H1 (cell line): Measurements from ENCODE around the gene CCR3. TPM values are rescaled to one million over a fixed set of nuclear protein-coding genes. Genes with fewer than 3 reads are reported as not detected.

Experiments
- CTCF ChIA-PET: fragments of 300-600 bp; sonication (Branson Sonifier 250); formaldehyde crosslinking; loops from one replicate; lab custom pipeline; 2021; ENCODE audit not compliant: partially characterized antibody; lab: Charles Lee
- POLR2A ChIA-PET: fragments of 300-600 bp; sonication (Branson Sonifier 250); formaldehyde crosslinking; loops from one replicate; lab custom pipeline; 2021; ENCODE audit warnings: inconsistent platforms; ENCODE audit not compliant: partially characterized antibody; lab: Charles Lee
- DNase-seq, 2 experiments: peaks; one replicate each; pipeline versions ENCODE4 v3.0.0 to v3.0.0-alpha.2; 2010 to 2022; ENCODE audit warnings: low spot score in 2 of 2, low read depth in 1 of 2, mixed read lengths in 1 of 2
- FAIRE-seq: peaks from 2 replicates; lab custom pipeline; 2011; peaks lifted over from hg19 to GRCh38; lab: Jason Lieb, UNC
- H2AFZ ChIP-seq: 2 replicates; pipeline ENCODE4 v1.8.1; 2012; ENCODE audit warnings: low read length, inconsistent platforms
- H2AK5ac ChIP-seq: 2 replicates; pipeline ENCODE4 v1.6.1; 2013; ENCODE audit warnings: low read depth, low read length
- H2BK120ac ChIP-seq: replicated peaks from 2 replicates; pipeline ENCODE3; 2013; ENCODE audit warnings: low read depth, low read length, inconsistent platforms
- H2BK12ac ChIP-seq: 2 replicates; pipeline ENCODE4 v1.6.1; 2013; ENCODE audit warnings: low read depth, low read length
- H2BK15ac ChIP-seq: 2 replicates; pipeline ENCODE4 v1.6.1; 2013; ENCODE audit warnings: low read length
- H2BK20ac ChIP-seq: 2 replicates; pipeline ENCODE4 v1.6.1; 2013; ENCODE audit warnings: low read length
- H2BK5ac ChIP-seq: 2 replicates; pipeline ENCODE4 v1.6.1; 2013; ENCODE audit warnings: low read depth, low read length
- H3K14ac ChIP-seq: 2 replicates; pipeline ENCODE4 v1.6.1; 2013; ENCODE audit warnings: inconsistent platforms; ENCODE audit not compliant: insufficient read length
- H3K18ac ChIP-seq: 2 replicates; pipeline ENCODE4 v1.6.1; 2013; ENCODE audit warnings: low read length; ENCODE audit errors: extremely low read depth
- H3K23ac ChIP-seq: 2 replicates; pipeline ENCODE4 v1.6.1; 2013; ENCODE audit warnings: inconsistent platforms; ENCODE audit not compliant: insufficient read length
- H3K23me2 ChIP-seq: 2 replicates; pipeline ENCODE4 v1.6.1; 2013; ENCODE audit warnings: low read depth, low read length
- H3K27ac ChIP-seq: 2 replicates; pipeline ENCODE4 v1.6.1; 2011; ENCODE audit warnings: low read depth, low read length, inconsistent platforms
- H3K27me3 ChIP-seq, 4 experiments: replicated peaks in 1 of 4; 1 replicate in 1 of 4; 2 replicates in 3 of 4; pipeline versions ENCODE4 v1.6.1 to v1.8.1; 2011 to 2013; ENCODE audit warnings: low read length in 3 of 4, mild to moderate bottlenecking in 3 of 4, inconsistent platforms in 2 of 4, mixed read lengths in 2 of 4, moderate library complexity in 1 of 4; ENCODE audit not compliant: control insufficient read depth in 3 of 4, insufficient read depth in 3 of 4; ENCODE audit errors: extremely low read depth in 1 of 4
- H3K36me3 ChIP-seq, 4 experiments: 2 replicates each; pipeline versions ENCODE4 v1.6.1 to v1.8.1; 2011 to 2013; ENCODE audit warnings: mild to moderate bottlenecking in 4 of 4, low read length in 3 of 4, moderate library complexity in 2 of 4, control low read depth in 1 of 4, inconsistent platforms in 1 of 4; ENCODE audit not compliant: insufficient read depth in 4 of 4, control insufficient read depth in 2 of 4
- H3K4ac ChIP-seq: replicated peaks from 2 replicates; pipeline ENCODE3; 2013; ENCODE audit warnings: low read length, low read depth, mixed read lengths, inconsistent platforms; ENCODE audit not compliant: insufficient read length
- H3K4me1 ChIP-seq, 4 experiments: replicated peaks in 1 of 4; 1 replicate in 1 of 4; 2 replicates in 3 of 4; pipeline versions ENCODE4 v1.6.1 to v1.8.1; 2011 to 2013; ENCODE audit warnings: low read length in 3 of 4, inconsistent platforms in 2 of 4, mixed read lengths in 1 of 4; ENCODE audit not compliant: insufficient read depth in 4 of 4, control insufficient read depth in 3 of 4
- H3K4me2 ChIP-seq, 2 experiments: 2 replicates each; pipeline versions ENCODE4 v1.6.1 to v1.8.1; 2011 to 2013; ENCODE audit warnings: low read depth in 2 of 2, low read length in 2 of 2, control low read depth in 1 of 2, inconsistent platforms in 1 of 2, mild to moderate bottlenecking in 1 of 2; ENCODE audit not compliant: insufficient read depth in 1 of 2
- H3K4me3 ChIP-seq, 4 experiments: fragments of 200-600, 300-600 bp in 1 of 4; sonication (generic), shearing (Covaris generic), sonication (Bioruptor Twin) in 1 of 4; 2 replicates each; pipeline versions ENCODE4 v1.5.1 to v1.8.1; 2011 to 2016; ENCODE audit warnings: low read length in 4 of 4, low read depth in 3 of 4, control low read depth in 2 of 4, inconsistent platforms in 2 of 4, mild to moderate bottlenecking in 2 of 4, mixed read lengths in 1 of 4, moderate library complexity in 1 of 4; ENCODE audit not compliant: insufficient read depth in 2 of 4; ENCODE audit errors: extremely low read depth in 1 of 4
- H3K56ac ChIP-seq: replicated peaks from 2 replicates; pipeline ENCODE3; 2013; ENCODE audit warnings: low read depth, mild to moderate bottlenecking, mixed read lengths, low read length, inconsistent platforms; ENCODE audit not compliant: insufficient read length
- H3K79me1 ChIP-seq: 2 replicates; pipeline ENCODE4 v1.6.1; 2013; ENCODE audit warnings: low read depth, low read length, control low read depth
- H3K79me2 ChIP-seq, 2 experiments: 2 replicates each; pipeline versions ENCODE4 v1.6.1 to v1.8.1; 2012 to 2013; ENCODE audit warnings: low read length in 2 of 2, mild to moderate bottlenecking in 2 of 2, inconsistent platforms in 1 of 2; ENCODE audit not compliant: insufficient read depth in 2 of 2, control insufficient read depth in 1 of 2
- H3K9ac ChIP-seq, 4 experiments: replicated peaks in 1 of 4; 1 replicate in 1 of 4; 2 replicates in 3 of 4; pipeline versions ENCODE4 v1.6.1 to v1.8.1; 2011 to 2013; ENCODE audit warnings: low read depth in 3 of 4, low read length in 3 of 4, control low read depth in 2 of 4, mild to moderate bottlenecking in 2 of 4, moderate library complexity in 2 of 4, inconsistent platforms in 1 of 4; ENCODE audit errors: extremely low read depth in 1 of 4
- H3K9me3 ChIP-seq, 2 experiments: 2 replicates each; pipeline versions ENCODE4 v1.6.1 to v1.8.1; 2012 to 2013; ENCODE audit warnings: mild to moderate bottlenecking in 2 of 2, moderate library complexity in 2 of 2, control low read depth in 1 of 2, inconsistent platforms in 1 of 2, low read depth in 1 of 2, low read length in 1 of 2, mixed read lengths in 1 of 2; ENCODE audit not compliant: insufficient read depth in 2 of 2
- H4K20me1 ChIP-seq, 2 experiments: replicated peaks in 1 of 2; 2 replicates each; pipeline versions ENCODE3 to v1.8.1; 2011 to 2013; ENCODE audit warnings: inconsistent platforms in 2 of 2, low read length in 2 of 2, mild to moderate bottlenecking in 1 of 2; ENCODE audit not compliant: insufficient read depth in 2 of 2, control insufficient read depth in 1 of 2
- H4K5ac ChIP-seq: 2 replicates; pipeline ENCODE4 v1.6.1; 2013; ENCODE audit warnings: low read length, low read depth, mixed read lengths, inconsistent platforms; ENCODE audit not compliant: insufficient read length
- H4K8ac ChIP-seq: 2 replicates; pipeline ENCODE4 v1.8.0; 2013; ENCODE audit warnings: mild to moderate bottlenecking, moderate library complexity, low read length, inconsistent platforms; ENCODE audit not compliant: insufficient read depth; ENCODE audit errors: extremely low read depth
- H4K91ac ChIP-seq: replicated peaks from 2 replicates; pipeline ENCODE3; 2013; ENCODE audit warnings: low read length, mixed read lengths, inconsistent platforms; ENCODE audit not compliant: insufficient read length
- CBX5 ChIP-seq: fragments of 300-800, 300-1000 bp; sonication (generic); IDR thresholded peaks from 2 replicates; pipeline ENCODE4 v1.7.1; 2016; ENCODE audit warnings: antibody characterized with exemption, low read length, low read depth
- CHD2 ChIP-seq: IDR thresholded peaks from 2 replicates; pipeline ENCODE4 v1.6.1; 2012; ENCODE audit warnings: low read length, improper control_type of control experiment
- CREB1 ChIP-seq: IDR thresholded peaks from 2 replicates; pipeline ENCODE4 v1.6.1; 2012; ENCODE audit warnings: inconsistent platforms
- KDM1A ChIP-seq: fragments of 200-600, 300-600 bp; sonication (generic); IDR thresholded peaks from 2 replicates; pipeline ENCODE4 v1.7.1; 2016; ENCODE audit warnings: mild to moderate bottlenecking, low read length, borderline replicate concordance
- KDM5A ChIP-seq: fragments of 200-600 bp; IDR thresholded peaks from 2 replicates; pipeline ENCODE4 v1.7.1; 2012; ENCODE audit warnings: mild to moderate bottlenecking, low read length, inconsistent platforms, mixed read lengths
- POLR2A ChIP-seq, 2 experiments: IDR thresholded peaks; 1 replicate in 1 of 2; 2 replicates in 1 of 2; pipeline ENCODE4 v1.6.1; 2011; ENCODE audit warnings: low read depth in 2 of 2, low read length in 2 of 2, mild to moderate bottlenecking in 2 of 2; ENCODE audit errors: control extremely low read depth in 1 of 2
- SIRT6 ChIP-seq: IDR thresholded peaks from one replicate; pipeline ENCODE4 v1.7.1; 2012; ENCODE audit warnings: low read length, inconsistent platforms
- TAF7 ChIP-seq: optimal IDR thresholded peaks from 2 replicates; pipeline ENCODE3; 2011; ENCODE audit warnings: low read depth, mild to moderate bottlenecking, inconsistent platforms, low read length, moderate library complexity, borderline replicate concordance
- TBP ChIP-seq: IDR thresholded peaks from 2 replicates; pipeline ENCODE4 v1.6.1; 2011; ENCODE audit warnings: low read depth, low read length, improper control_type of control experiment
- TCF12 ChIP-seq: IDR thresholded peaks from 2 replicates; pipeline ENCODE4 v1.6.1; 2011; ENCODE audit warnings: low read depth, mild to moderate bottlenecking, low read length
- WGBS, 2 experiments: shearing (Covaris generic) in 1 of 2; methylation state at CpG; one replicate each; pipeline versions ENCODE4 v1.1.6 to v1.1.7; 2013 to 2015; ENCODE audit warnings: low lambda C conversion rate in 2 of 2, mixed read lengths in 2 of 2, inconsistent platforms in 1 of 2, low coverage in 1 of 2, missing lambda C conversion rate in 1 of 2; ENCODE audit not compliant: insufficient replicate concordance in 2 of 2, insufficient coverage in 1 of 2, insufficient read length in 1 of 2; ENCODE audit errors: extremely low coverage in 1 of 2, missing lambda C conversion rate in 1 of 2; 5-methylcytosine and 5-hydroxymethylcytosine counted together
- polyA plus RNA-seq, 7 experiments: library from polyadenylated mRNA; depleted of rRNA in 3 of 7; stranded (reverse) in 5 of 7; unstranded in 2 of 7; fragments of >200 nt in 5 of 7; fragments of 200-250 nt in 2 of 7; gene quantifications; 1 replicate in 5 of 7; 2 replicates in 1 of 7; 4 replicates in 1 of 7; pipeline versions ENCODE4 v1.2.1 to v1.2.3, GENCODE V29; 2011 to 2013; ENCODE audit warnings: missing spikeins in 2 of 7, mixed read lengths in 2 of 7
- total RNA-seq: library from RNA; stranded (reverse); fragmentation: NEBNext Ultra II Directional; extraction: Animal tissue kit (Norgen Biotek cat#: 25700); gene quantifications from 2 replicates; pipeline ENCODE4 v1.2.1, GENCODE V29; 2021
- TF ChIP-seq, protein P1 (sequence below): IDR thresholded peaks from 2 replicates; pipeline ENCODE4 v1.6.1; 2012; ENCODE audit warnings: low read length, inconsistent platforms
- TF ChIP-seq, protein P2 (sequence below): IDR thresholded peaks from 2 replicates; pipeline ENCODE4 v1.6.1; 2011; ENCODE audit warnings: low read depth, mild to moderate bottlenecking, low read length; ENCODE audit not compliant: insufficient read depth

CCR3 gene
- total and polyA plus RNA-seq, 2 of the 8 experiments (the other 6 are each of a cell fraction or from before 2014, with no cell fraction given) = not detected

- Histone ChIP-seq H2BK20ac (no peak overlapping the region), H3K4ac (no peak overlapping the region), H3K79me1 (no peaks in the 10 kb centered on the region), H3K27me3 (no peaks in the 10 kb centered on the region), H4K5ac (no peak overlapping the region), H3K27ac (no peak overlapping the region), H3K4me2 (no peak overlapping the region), H3K79me2 (no peaks in the 10 kb centered on the region), H2BK15ac (no peak overlapping the region), H3K14ac (no peak overlapping the region), H2BK12ac (no peak overlapping the region), H3K56ac (no peak overlapping the region), H3K9me3 (peaks cover 9 to 12% of the 10 kb centered on the region in 2 experiments), H2BK5ac (no peak overlapping the region), H2BK120ac (no peak overlapping the region), H4K8ac (no peak overlapping the region), H3K4me1 (no peaks in the 10 kb centered on the region), H3K36me3 (no peaks in the 10 kb centered on the region; a peak in 1 of 8 replicates), H3K18ac (no peak overlapping the region), H3K23me2 (no peaks in the 10 kb centered on the region), H4K91ac (no peak overlapping the region), H3K9ac (no peak overlapping the region), H2AK5ac (no peak overlapping the region), H3K4me3 (no peak overlapping the region), H3K23ac (no peak overlapping the region), H4K20me1 (no peaks in the 10 kb centered on the region), H2AFZ (no peak overlapping the region)
- ChIA-PET POLR2A (no interaction called here), CTCF (no interaction called here)
- no peak for FAIRE-seq
- TF ChIP-seq POLR2A (IDR thresholded peaks at IDR 0.05; ENCODE audit: control extremely low read depth in 1 of 2, low read depth in 2 of 2, low read length in 2 of 2) (no peak), TAF7 (no peak), KDM1A (no peak), TCF12 (no peak), TBP (no peak), CBX5 (no peak), SIRT6 (no peak), CREB1 (no peak), KDM5A (no peak), CHD2 (no peak)
- TF ChIP-seq, protein P1, sequence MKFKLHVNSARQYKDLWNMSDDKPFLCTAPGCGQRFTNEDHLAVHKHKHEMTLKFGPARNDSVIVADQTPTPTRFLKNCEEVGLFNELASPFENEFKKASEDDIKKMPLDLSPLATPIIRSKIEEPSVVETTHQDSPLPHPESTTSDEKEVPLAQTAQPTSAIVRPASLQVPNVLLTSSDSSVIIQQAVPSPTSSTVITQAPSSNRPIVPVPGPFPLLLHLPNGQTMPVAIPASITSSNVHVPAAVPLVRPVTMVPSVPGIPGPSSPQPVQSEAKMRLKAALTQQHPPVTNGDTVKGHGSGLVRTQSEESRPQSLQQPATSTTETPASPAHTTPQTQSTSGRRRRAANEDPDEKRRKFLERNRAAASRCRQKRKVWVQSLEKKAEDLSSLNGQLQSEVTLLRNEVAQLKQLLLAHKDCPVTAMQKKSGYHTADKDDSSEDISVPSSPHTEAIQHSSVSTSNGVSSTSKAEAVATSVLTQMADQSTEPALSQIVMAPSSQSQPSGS = no peak
- TF ChIP-seq, protein P2, sequence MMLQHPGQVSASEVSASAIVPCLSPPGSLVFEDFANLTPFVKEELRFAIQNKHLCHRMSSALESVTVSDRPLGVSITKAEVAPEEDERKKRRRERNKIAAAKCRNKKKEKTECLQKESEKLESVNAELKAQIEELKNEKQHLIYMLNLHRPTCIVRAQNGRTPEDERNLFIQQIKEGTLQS = no peak
- DNase-seq = no peak
- 73% methylated on average over 2 of the region's 2 CpGs; no CpG with 5 or more reads in 1 of the 2 experiments for WGBS, 2 experiments
Observed at GRCh38 chr3:46282696-46283095, 40.4 kb downstream of the CCR3 start.
